Parathyroid adenoma (tissue), 2 donors: ENCODE data around the gene STOM.

Source experiments
- H2AFZ ChIP-seq: fragments of 300-600 bp; sonication (generic); one replicate; pipeline ENCODE4 v1.7.0; 2017; ENCODE audit warnings: antibody characterized with exemption, mild to moderate bottlenecking
- H3K27ac ChIP-seq: fragments of 300-600 bp; sonication (generic); one replicate; pipeline ENCODE4 v1.7.0; 2017
- H3K27me3 ChIP-seq: fragments of 300-600 bp; sonication (generic); one replicate; pipeline ENCODE4 v1.7.0; 2017; ENCODE audit warnings: low read length; ENCODE audit not compliant: control insufficient read depth, insufficient read depth
- H3K36me3 ChIP-seq: fragments of 300-600 bp; sonication (generic); one replicate; pipeline ENCODE4 v1.7.0; 2017; ENCODE audit warnings: low read length; ENCODE audit not compliant: control insufficient read depth, insufficient read depth
- H3K4me1 ChIP-seq: fragments of 300-600 bp; sonication (generic); one replicate; pipeline ENCODE4 v1.7.0; 2017; ENCODE audit warnings: control low read depth
- H3K4me2 ChIP-seq: fragments of 300-600 bp; sonication (generic); one replicate; pipeline ENCODE4 v1.7.0; 2017; ENCODE audit warnings: low read length
- H3K4me3 ChIP-seq: fragments of 300-600 bp; sonication (generic); one replicate; pipeline ENCODE4 v1.7.0; 2017; ENCODE audit warnings: low read depth, low read length
- H3K79me2 ChIP-seq: fragments of 300-600 bp; sonication (generic); one replicate; pipeline ENCODE4 v1.7.0; 2017; ENCODE audit warnings: control low read depth
- H3K9ac ChIP-seq: fragments of 300-600 bp; sonication (generic); one replicate; pipeline ENCODE4 v1.7.0; 2017; ENCODE audit warnings: mild to moderate bottlenecking
- H3K9me3 ChIP-seq: fragments of 300-600 bp; sonication (generic); one replicate; pipeline ENCODE4 v1.7.0; 2017; ENCODE audit warnings: low read length; ENCODE audit not compliant: control insufficient read depth
- TF ChIP-seq, protein P1 (sequence below): fragments of 300-600 bp; sonication (generic); IDR thresholded peaks from one replicate; pipeline ENCODE4 v1.7.0; 2017; ENCODE audit warnings: antibody characterized with exemption, mild to moderate bottlenecking
- donor health status: primary hyperparathyroidism.

Gene STOM

DNA sequence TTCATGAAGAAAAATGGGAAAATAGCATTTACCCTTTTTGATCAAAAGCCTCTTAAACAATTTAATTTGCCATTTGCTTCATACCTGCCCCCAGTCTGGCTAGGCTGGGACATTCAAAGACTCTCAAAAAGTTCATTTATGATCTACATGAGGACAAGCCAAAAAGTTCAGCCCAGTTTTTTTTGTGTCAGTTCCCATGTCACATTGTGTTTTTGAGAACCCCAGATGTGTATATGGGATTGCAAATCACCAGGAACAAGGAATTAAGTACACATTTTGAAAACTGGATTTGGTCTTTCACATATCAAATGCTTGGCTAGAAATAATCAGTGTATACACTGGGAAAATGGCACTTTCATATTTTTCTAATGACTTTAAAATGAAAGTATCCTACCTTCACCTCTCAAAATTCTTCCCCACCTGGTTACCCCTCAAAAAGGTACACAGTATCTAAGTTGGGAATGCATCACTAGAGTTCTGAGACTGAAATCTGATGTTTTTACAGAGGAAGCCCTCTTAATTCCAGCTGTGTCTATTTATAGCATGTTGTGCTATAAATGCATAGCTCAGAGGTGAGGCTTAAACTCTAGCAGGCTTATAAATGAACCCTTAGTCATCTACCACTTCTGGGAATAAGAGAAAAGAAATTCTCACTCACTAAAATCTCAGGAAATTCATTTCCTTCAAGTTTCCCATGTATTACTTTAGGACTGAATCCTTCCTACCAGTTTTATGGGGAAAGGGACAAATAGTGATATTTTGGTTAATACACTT is 9.3 kb downstream of the STOM start:
- Histone ChIP-seq H3K79me2 (no peaks in the 10 kb centered on the region), H3K27ac (peak overlapping the region; percentile 2), H3K36me3 (no peaks in the 10 kb centered on the region), H3K27me3 (no peaks in the 10 kb centered on the region), H3K9me3 (no peaks in the 10 kb centered on the region), H3K9ac (no peak overlapping the region), H3K4me2 (no peak overlapping the region), H2AFZ (no peak overlapping the region), H3K4me3 (no peak overlapping the region), H3K4me1 (no peaks in the 10 kb centered on the region)
- TF ChIP-seq, protein P1, sequence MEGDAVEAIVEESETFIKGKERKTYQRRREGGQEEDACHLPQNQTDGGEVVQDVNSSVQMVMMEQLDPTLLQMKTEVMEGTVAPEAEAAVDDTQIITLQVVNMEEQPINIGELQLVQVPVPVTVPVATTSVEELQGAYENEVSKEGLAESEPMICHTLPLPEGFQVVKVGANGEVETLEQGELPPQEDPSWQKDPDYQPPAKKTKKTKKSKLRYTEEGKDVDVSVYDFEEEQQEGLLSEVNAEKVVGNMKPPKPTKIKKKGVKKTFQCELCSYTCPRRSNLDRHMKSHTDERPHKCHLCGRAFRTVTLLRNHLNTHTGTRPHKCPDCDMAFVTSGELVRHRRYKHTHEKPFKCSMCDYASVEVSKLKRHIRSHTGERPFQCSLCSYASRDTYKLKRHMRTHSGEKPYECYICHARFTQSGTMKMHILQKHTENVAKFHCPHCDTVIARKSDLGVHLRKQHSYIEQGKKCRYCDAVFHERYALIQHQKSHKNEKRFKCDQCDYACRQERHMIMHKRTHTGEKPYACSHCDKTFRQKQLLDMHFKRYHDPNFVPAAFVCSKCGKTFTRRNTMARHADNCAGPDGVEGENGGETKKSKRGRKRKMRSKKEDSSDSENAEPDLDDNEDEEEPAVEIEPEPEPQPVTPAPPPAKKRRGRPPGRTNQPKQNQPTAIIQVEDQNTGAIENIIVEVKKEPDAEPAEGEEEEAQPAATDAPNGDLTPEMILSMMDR: no peak

DNA sequence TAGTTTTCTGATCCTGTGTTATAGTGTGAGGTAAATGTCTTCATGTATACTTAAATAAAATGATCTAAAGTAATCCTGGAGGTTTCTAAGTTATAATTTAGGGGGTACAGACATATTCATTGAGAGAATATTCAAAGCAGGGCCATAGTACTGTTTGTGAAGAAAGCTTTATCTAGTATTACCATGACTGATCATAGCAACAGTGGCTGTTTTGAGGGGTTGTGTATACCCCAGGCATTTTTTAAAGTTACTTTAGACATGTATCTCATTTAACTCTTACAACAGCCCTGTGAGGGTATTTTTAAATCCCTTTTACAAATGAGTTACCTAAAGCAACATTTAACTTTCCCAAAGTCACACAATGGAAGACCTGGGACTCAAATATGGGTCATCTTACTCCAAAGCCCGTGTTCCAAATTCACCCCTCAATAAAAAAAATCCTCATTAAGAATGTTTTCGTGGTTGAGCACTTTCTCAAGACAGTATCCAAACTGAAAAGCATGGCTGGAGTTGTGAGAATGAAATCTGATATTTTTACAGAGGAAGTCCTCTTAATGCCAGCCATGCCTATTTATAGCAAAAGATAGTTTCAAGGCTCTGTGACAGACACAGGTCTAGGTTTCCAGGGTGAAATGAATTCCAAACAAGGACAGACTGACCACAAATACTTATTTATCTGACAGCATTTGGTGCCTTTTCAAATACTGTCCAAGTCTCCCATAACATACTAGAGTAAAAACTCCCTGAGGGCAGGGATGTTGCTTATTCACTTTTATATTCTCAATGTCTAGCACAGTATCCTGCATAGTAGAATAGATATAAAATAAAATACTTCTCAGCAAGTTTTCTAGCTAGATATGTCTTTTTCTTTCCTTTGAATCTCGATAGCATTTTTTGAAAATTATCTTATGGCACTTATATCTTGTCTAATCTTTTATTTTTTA is 10.4 kb downstream of the STOM start:
- Histone ChIP-seq H3K4me3 (no peak overlapping the region), H3K4me2 (no peak overlapping the region), H3K4me1 (no peaks in the 10 kb centered on the region), H2AFZ (no peak overlapping the region), H3K36me3 (no peaks in the 10 kb centered on the region), H3K9ac (no peak overlapping the region), H3K27me3 (no peaks in the 10 kb centered on the region), H3K27ac (peak overlapping the region; percentile 30), H3K79me2 (no peaks in the 10 kb centered on the region), H3K9me3 (no peaks in the 10 kb centered on the region)
- TF ChIP-seq, protein P1: no peak

DNA sequence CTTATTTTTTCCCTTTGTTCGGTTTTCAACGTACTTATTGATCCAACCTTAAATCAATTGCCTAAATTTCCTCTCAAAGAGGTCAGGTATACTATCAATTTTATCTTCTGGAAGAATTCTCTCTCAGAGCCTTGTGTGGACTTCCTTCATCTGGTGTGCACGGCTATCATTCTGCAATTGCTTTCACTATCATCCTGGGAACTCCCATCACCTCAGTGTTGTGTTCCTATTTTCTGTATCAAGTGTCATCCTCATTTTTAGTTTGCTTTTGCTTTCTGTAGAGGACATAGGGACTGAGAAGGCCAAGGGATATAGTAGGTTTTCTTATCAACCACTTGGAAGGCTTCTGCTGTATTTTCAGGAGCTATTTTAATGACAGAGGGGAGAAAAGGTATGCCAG is 11.3 kb downstream of the STOM start:
- no peak overlapping the region for H2AFZ ChIP-seq
- H3K79me2 ChIP-seq: no peaks in the 10 kb centered on the region
- no peak overlapping the region for H3K4me2 ChIP-seq
- peak overlapping the region; percentile 30 for H3K27ac ChIP-seq
- H3K9ac ChIP-seq: no peak overlapping the region
- H3K4me3 ChIP-seq: no peak overlapping the region
- H3K36me3 ChIP-seq: no peaks in the 10 kb centered on the region
- TF ChIP-seq, protein P1: no peak
- H3K9me3 ChIP-seq: no peaks in the 10 kb centered on the region
- no peaks in the 10 kb centered on the region for H3K4me1 ChIP-seq
- H3K27me3 ChIP-seq: no peaks in the 10 kb centered on the region

DNA sequence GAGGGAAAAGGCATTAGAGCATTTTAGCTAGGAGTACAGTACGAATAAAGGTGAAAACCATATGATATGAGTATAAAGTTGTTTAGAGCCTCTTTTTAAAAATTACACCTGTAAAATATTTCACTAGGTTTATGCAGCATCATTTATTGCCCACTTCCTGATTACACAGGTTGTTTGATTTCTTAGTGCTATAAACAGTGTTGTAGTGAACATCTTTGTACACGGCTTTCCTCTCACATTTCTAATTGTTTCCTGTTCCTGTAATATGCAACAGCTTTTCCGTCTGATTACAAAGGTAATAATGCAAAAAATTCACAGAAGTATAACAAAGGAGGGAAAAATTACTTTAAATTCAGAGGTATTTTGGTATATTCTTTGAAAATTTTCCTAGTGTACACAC is 13.0 kb downstream of the STOM start:
- Histone ChIP-seq H3K4me3 (no peak overlapping the region), H3K4me1 (no peaks in the 10 kb centered on the region), H3K79me2 (no peaks in the 10 kb centered on the region), H3K27ac (peak overlapping the region; percentile 19), H3K9me3 (no peaks in the 10 kb centered on the region), H2AFZ (no peak overlapping the region), H3K4me2 (no peak overlapping the region), H3K9ac (no peak overlapping the region), H3K36me3 (no peaks in the 10 kb centered on the region), H3K27me3 (no peaks in the 10 kb centered on the region)
- TF ChIP-seq, protein P1: no peak
